BLaER1 treated with 17β-estradiol and CSF1 and Interleukin-3, amounts not matched to agents 10 nM and 100 nM (cell line): Measurements from ENCODE around the gene MT1G.

Source experiments
- H3K27ac ChIP-seq, 11 experiments: shearing (Covaris generic); formaldehyde crosslinking; 2 replicates each; pipeline ENCODE4 v1.8.1; 2022
- H3K27me3 ChIP-seq, 11 experiments: shearing (Covaris generic); formaldehyde crosslinking; 2 replicates each; pipeline ENCODE4 v1.8.1; 2022
- H3K36me3 ChIP-seq, 11 experiments: shearing (Covaris generic); formaldehyde crosslinking; 2 replicates each; pipeline ENCODE4 v1.8.1; 2022
- H3K4me1 ChIP-seq, 10 experiments: shearing (Covaris generic); formaldehyde crosslinking; 2 replicates each; pipeline ENCODE4 v1.8.1; 2022
- H3K4me2 ChIP-seq, 11 experiments: shearing (Covaris generic); formaldehyde crosslinking; 2 replicates each; pipeline ENCODE4 v1.8.1; 2022
- H3K4me3 ChIP-seq, 10 experiments: shearing (Covaris generic); formaldehyde crosslinking; 2 replicates each; pipeline ENCODE4 v1.8.1; 2022
- H3K9ac ChIP-seq, 11 experiments: shearing (Covaris generic); formaldehyde crosslinking; 2 replicates each; pipeline ENCODE4 v1.8.1; 2022
- H3K9me3 ChIP-seq, 11 experiments: shearing (Covaris generic); formaldehyde crosslinking; replicated peaks in 1 of 11; 2 replicates each; pipeline ENCODE4 v1.8.1; 2022
- H4K20me1 ChIP-seq, 11 experiments: shearing (Covaris generic); formaldehyde crosslinking; 2 replicates each; pipeline ENCODE4 v1.8.1; 2022
- Cebpa-rat ChIP-seq, 11 experiments: shearing (Covaris generic); IDR thresholded peaks; 2 replicates each; pipeline ENCODE4 v1.8.1; 2022

The MT1G gene

DNA sequence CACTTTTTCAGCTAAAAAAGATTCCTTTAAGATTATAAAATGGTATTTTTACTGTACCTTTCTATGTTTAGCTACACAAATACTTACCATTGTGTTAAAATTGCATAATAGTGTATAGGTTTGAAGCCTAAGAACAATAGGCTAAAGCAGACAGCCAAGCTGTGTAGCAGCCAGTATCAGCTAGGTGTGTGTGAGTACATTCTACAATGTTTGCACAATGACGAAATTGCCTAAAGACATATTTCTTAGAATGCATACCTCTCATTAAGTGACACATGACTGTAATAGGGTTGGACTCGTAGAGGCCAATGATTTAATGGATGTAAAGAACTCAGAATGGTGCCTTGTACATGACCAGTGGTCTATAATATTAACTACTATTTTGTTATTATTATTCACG is 18.0 kb downstream of the MT1G start:
- Histone ChIP-seq H4K20me1 (peaks cover 0 to 10% (median 0%) of the 10 kb centered on the region in 11 experiments; a peak in 7 of 22 replicates), H3K4me1 (peaks cover 7 to 23% (median 11%) of the 10 kb centered on the region in 10 experiments; a peak in 17 of 20 replicates), H3K27me3 (peaks cover 34 to 60% (median 53%) of the 10 kb centered on the region in 11 experiments), H3K4me2 (no peak overlapping the region), H3K9me3 (no peaks in the 10 kb centered on the region), H3K27ac (no peak overlapping the region), H3K4me3 (no peak overlapping the region), H3K9ac (no peak overlapping the region), H3K36me3 (no peaks in the 10 kb centered on the region)
- no peak for TF ChIP-seq Cebpa-rat (IDR thresholded peaks at IDR 0.05)

DNA sequence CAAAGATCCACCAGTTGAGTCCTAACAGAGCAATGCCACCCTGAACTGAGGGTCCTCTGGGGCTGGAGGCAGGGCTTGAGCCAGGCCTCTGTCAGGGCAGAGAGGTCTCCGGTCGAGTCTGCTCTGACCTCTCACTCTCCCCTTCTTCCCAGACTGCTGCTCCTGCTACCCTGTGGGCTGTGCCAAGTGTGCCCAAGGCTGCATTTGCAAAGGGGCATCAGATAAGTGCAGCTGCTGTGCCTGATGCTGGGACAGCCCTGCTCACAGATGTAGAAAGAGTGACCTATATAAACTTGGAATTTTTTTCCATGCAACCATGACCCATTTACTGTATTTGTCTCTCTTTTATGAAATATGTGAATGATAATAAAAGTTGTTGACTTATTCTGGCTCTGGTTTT is 18.6 kb downstream of the MT1G start:
- no peak overlapping the region for H3K4me2 ChIP-seq
- no peak for TF ChIP-seq Cebpa-rat (IDR thresholded peaks at IDR 0.05)
- no peak overlapping the region for H3K4me3 ChIP-seq
- no peaks in the 10 kb centered on the region for H3K9me3 ChIP-seq
- no peaks in the 10 kb centered on the region for H3K36me3 ChIP-seq
- no peak overlapping the region for H3K27ac ChIP-seq
- peaks cover 0 to 10% (median 0%) of the 10 kb centered on the region in 11 experiments; a peak in 8 of 22 replicates for H4K20me1 ChIP-seq
- peaks cover 6 to 18% (median 11%) of the 10 kb centered on the region in 10 experiments; a peak in 17 of 20 replicates for H3K4me1 ChIP-seq
- H3K27me3 ChIP-seq = peaks cover 39 to 65% (median 59%) of the 10 kb centered on the region in 11 experiments
- no peak overlapping the region for H3K9ac ChIP-seq

DNA sequence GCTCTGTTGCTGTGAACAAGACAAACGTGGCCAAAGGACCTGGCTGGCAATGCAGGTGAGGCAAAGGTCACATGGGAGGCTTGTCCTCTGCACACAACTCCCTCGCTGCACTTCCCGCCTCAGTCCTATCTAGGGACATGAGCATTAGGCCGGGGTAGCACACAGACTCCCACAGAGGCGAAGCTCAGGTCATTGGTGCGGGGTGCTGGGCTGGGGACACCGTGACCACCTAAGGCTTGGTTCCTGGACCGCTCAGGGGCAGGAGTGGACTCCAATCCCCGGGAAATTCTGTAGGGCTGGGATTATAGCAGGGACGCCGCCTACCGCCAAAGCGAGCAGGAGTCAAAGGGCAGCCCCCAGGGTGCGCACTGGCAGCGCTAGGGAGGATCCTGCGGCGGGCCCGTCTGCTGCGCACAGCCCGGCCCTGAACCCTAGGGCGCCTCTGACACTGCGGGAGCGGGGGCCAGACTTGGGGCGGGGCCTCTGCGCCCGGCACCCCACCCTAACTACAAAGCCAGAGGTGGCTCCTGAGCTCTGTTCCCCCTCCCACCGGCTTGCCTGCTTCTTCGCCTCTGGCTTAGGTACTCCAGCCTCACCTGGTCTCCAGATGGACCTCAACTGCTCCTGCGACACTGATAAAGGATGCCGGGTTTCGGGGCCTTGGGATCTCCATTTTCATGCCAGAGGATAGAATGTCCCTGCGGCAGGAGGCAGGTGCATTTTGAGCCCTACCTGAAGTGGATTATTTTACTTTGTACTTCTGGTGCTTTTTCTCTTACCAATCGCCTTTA is 20.0 kb downstream of the MT1G start:
- H3K9me3 ChIP-seq = no peaks in the 10 kb centered on the region
- no peak overlapping the region for H3K4me2 ChIP-seq
- peaks cover 0 to 12% (median 0%) of the 10 kb centered on the region in 11 experiments; a peak in 10 of 22 replicates for H4K20me1 ChIP-seq
- H3K27me3 ChIP-seq = peaks cover 53 to 79% (median 73%) of the 10 kb centered on the region in 11 experiments
- no peak overlapping the region for H3K4me3 ChIP-seq
- no peak overlapping the region for H3K27ac ChIP-seq
- H3K36me3 ChIP-seq = no peaks in the 10 kb centered on the region
- H3K4me1 ChIP-seq = peaks cover 0 to 4% (median under 1%) of the 10 kb centered on the region in 10 experiments; a peak in 8 of 20 replicates
- no peak for TF ChIP-seq Cebpa-rat (IDR thresholded peaks at IDR 0.05)
- no peak overlapping the region for H3K9ac ChIP-seq

DNA sequence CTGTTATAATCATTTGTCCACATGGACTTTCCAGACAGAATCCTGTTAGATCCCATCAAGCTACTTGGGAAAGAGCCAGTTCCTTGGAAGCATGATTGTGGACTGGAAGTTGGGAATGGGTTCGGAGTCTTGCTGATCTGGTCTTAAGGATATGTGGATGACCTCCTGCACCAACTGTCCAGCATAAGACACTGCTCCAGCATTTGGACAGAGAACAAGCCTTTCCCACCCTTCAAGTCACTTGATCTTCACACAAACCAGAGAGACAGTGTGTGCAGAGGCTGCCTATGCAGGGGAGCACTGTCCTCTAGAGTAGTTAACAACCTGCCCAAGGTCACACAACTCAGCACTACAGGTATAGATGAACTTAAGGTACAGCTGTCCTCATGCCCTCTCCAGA is 22.0 kb downstream of the MT1G start:
- Histone ChIP-seq H3K4me2 (no peak overlapping the region), H3K4me1 (no peaks in the 10 kb centered on the region), H3K36me3 (no peaks in the 10 kb centered on the region), H3K27me3 (peaks cover 73 to 98% (median 91%) of the 10 kb centered on the region in 11 experiments), H3K4me3 (no peak overlapping the region), H4K20me1 (peaks cover 0 to 15% (median 0%) of the 10 kb centered on the region in 11 experiments; a peak in 10 of 22 replicates), H3K27ac (no peak overlapping the region), H3K9ac (no peak overlapping the region), H3K9me3 (no peaks in the 10 kb centered on the region)
- no peak for TF ChIP-seq Cebpa-rat (IDR thresholded peaks at IDR 0.05)

DNA sequence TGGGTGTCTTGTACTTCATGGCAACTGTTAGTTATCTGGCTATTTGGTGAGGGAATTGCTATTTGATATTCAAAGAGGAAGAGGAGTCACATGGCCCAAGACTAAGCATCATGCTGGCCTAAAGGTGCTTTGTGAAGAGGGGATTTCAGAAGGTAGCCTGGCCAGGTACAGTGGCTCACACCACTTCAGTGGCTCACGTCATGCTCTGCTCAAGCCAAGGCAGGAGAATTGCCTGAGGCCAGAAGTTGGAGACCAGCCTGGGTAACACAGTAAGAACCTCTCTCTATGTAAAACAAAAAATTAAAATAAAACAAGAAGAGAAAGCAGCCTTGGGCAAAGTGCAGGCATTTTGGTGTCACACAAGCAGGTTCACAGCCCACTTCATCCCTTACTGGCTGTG is 22.6 kb downstream of the MT1G start:
- H3K4me1 ChIP-seq = no peaks in the 10 kb centered on the region
- peaks cover 79 to 100% (median 96%) of the 10 kb centered on the region in 11 experiments for H3K27me3 ChIP-seq

DNA sequence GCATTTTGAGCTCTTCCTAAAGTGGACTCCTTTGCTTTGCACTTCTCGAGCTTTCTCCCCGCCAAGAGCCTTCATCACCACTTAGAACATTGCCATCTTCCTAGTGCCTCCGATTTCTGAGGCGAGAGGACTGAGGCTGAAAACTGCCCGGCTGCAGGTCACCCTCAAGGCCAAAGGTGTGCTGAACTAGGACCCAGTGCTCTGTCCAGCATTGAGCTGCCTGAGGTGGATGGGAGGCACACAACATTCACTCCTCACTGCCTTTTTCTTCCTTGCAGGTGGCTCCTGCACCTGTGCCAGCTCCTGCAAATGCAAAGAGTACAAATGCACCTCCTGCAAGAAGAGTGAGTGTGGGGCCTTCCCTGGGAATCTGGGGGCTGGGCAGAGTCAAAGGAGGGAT is 24.0 kb downstream of the MT1G start:
- H3K27ac ChIP-seq = no peak overlapping the region
- H3K4me1 ChIP-seq = no peaks in the 10 kb centered on the region
- H4K20me1 ChIP-seq = peaks cover 0 to 19% (median 3%) of the 10 kb centered on the region in 11 experiments; a peak in 10 of 22 replicates
- no peak overlapping the region for H3K9ac ChIP-seq
- TF ChIP-seq Cebpa-rat (IDR thresholded peaks at IDR 0.05) = no peak
- H3K27me3 ChIP-seq = peaks cover 93 to 100% (median 100%) of the 10 kb centered on the region in 11 experiments
- no peak overlapping the region for H3K4me3 ChIP-seq
- peaks cover 0 to 3% (median 0%) of the 10 kb centered on the region in 11 experiments; a peak in 5 of 22 replicates for H3K9me3 ChIP-seq
- H3K4me2 ChIP-seq = no peak overlapping the region
- H3K36me3 ChIP-seq = no peaks in the 10 kb centered on the region

More for the DNA sequence above, 22.6 kb downstream of the MT1G start:
- Histone ChIP-seq H3K4me2 (no peak overlapping the region), H3K27ac (no peak overlapping the region), H3K4me3 (no peak overlapping the region), H3K36me3 (no peaks in the 10 kb centered on the region), H3K9me3 (no peaks in the 10 kb centered on the region), H3K9ac (no peak overlapping the region), H4K20me1 (peaks cover 0 to 15% (median 0%) of the 10 kb centered on the region in 11 experiments; a peak in 10 of 22 replicates)
- no peak for TF ChIP-seq Cebpa-rat (IDR thresholded peaks at IDR 0.05)

DNA sequence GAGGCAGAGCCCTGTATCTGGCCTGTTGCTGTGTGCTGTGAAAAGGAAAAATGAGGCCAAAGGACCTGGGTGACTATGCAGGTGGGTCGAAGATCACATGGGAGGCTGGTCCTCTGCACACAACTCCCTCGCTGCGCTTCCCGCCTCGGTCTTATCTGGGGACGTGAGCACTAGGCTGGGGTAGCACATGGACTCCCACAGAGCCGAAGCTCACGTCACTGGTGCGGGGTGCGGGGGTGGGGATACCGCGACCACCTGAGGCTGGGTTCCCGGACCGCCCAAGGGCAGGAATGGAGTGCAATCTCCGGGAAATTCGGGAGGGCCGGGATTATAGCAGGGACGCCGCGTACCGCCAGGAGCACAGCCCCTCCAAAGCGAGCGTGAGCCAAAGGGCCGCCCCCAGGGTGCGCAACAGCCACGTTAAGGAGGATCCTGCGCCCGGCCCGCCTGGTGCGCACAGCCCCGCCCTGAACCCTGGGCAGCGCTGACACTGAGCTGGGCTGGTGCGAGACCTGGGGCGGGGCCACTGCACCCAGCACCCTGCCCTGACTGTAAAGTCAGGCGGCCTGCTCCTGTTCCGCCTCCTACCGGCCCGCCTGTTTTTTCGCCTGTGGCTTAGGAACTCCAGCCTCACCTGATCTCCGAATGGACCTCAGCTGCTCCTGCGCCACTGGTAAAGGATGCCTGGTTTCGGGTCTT is 24.6 kb downstream of the MT1G start:
- peaks cover 0 to 21% (median 6%) of the 10 kb centered on the region in 11 experiments; a peak in 10 of 22 replicates for H4K20me1 ChIP-seq
- H3K4me2 ChIP-seq = no peak overlapping the region
- no peaks in the 10 kb centered on the region for H3K36me3 ChIP-seq
- no peak overlapping the region for H3K9ac ChIP-seq
- H3K27me3 ChIP-seq = peaks cover 94 to 100% (median 100%) of the 10 kb centered on the region in 11 experiments
- TF ChIP-seq Cebpa-rat (IDR thresholded peaks at IDR 0.05) = no peak
- H3K9me3 ChIP-seq = peaks cover 0 to 9% (median 6%) of the 10 kb centered on the region in 11 experiments; a peak in 17 of 22 replicates
- H3K4me1 ChIP-seq = no peaks in the 10 kb centered on the region
- no peak overlapping the region for H3K27ac ChIP-seq
- no peak overlapping the region for H3K4me3 ChIP-seq

DNA sequence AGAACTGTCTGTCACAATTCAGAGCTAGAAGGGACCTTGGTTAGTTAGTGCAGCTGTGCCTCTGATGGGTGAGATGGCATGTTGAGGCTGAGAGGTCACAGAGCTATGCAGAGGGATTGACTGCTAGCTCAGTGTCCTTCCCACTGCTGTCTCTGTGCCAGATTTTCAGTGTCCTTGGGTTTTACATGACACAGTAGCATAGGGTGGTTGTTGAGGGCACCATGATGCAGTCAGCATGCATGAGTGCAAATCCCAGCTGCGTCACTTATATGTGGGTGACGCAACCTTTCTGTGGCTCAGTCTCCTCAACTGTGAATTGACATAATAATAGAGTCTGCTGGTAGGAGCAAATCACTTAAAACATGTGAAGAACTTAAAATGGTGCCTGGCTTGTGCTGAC is 26.7 kb downstream of the MT1G start:
- H3K4me2 ChIP-seq = no peak overlapping the region
- H3K9ac ChIP-seq = no peak overlapping the region
- peaks cover 0 to 28% (median 15%) of the 10 kb centered on the region in 11 experiments; a peak in 10 of 22 replicates for H4K20me1 ChIP-seq
- no peak overlapping the region for H3K4me3 ChIP-seq
- H3K4me1 ChIP-seq = no peaks in the 10 kb centered on the region
- TF ChIP-seq Cebpa-rat (IDR thresholded peaks at IDR 0.05) = peak in 2 of 11 experiments; percentile 37 to 62; a peak in 3 of 22 replicates
- H3K9me3 ChIP-seq = peaks cover 0 to 19% (median 13%) of the 10 kb centered on the region in 11 experiments; a peak in 17 of 22 replicates
- H3K27me3 ChIP-seq = peaks cover 94 to 100% (median 100%) of the 10 kb centered on the region in 11 experiments
- no peak overlapping the region for H3K27ac ChIP-seq
- H3K36me3 ChIP-seq = no peaks in the 10 kb centered on the region

DNA sequence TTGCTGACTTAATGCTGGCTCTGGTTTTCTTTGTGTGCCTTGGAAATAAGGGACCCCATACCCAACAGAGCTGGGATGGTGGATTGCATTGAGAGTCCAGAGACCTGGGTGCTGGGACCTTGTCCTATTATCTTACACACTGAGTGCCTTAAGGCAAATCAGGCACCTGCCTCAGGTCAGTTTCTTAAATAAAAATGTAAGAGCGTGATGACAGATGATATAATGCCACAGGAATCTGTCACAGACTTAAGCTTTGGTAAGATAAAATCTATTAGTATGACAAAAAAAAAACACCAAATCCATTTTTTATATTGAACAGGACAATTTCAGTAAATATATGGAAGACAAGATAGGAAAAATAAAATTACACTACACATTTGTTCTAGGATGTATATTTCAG is 27.8 kb downstream of the MT1G start:
- peaks cover 100% of the 10 kb centered on the region in 11 experiments for H3K27me3 ChIP-seq
- H4K20me1 ChIP-seq = peaks cover 0 to 39% (median 18%) of the 10 kb centered on the region in 11 experiments; a peak in 13 of 22 replicates
- H3K9ac ChIP-seq = no peak overlapping the region
- TF ChIP-seq Cebpa-rat (IDR thresholded peaks at IDR 0.05) = no peak
- no peak overlapping the region for H3K4me2 ChIP-seq
- H3K9me3 ChIP-seq = peaks cover 5 to 25% (median 17%) of the 10 kb centered on the region in 11 experiments; a peak in 18 of 22 replicates
- no peaks in the 10 kb centered on the region for H3K36me3 ChIP-seq
- H3K4me3 ChIP-seq = no peak overlapping the region
- H3K27ac ChIP-seq = no peak overlapping the region
- peaks cover 0 to 2% (median 0%) of the 10 kb centered on the region in 10 experiments; a peak in 1 of 20 replicates for H3K4me1 ChIP-seq
